Prostate gland (tissue), 2 donors: ENCODE measurements around the gene SLC25A48.

ENCODE experiments used
- POLR2A ChIP-seq: fragments of 450-650 bp; IDR thresholded peaks from one replicate; pipeline ENCODE4 v1.6.1; 2016; ENCODE audit warnings: antibody characterized with exemption, mild to moderate bottlenecking
- TF ChIP-seq, protein P1 (sequence below), 4 experiments: fragments of 200-600 bp in 2 of 4; fragments of 450-650 bp in 2 of 4; sonication (generic) in 2 of 4; IDR thresholded peaks; 1 replicate in 3 of 4; 2 replicates in 1 of 4; pipeline ENCODE4 v1.5.1; 2016 to 2019; ENCODE audit warnings: antibody characterized with exemption in 4 of 4, mild to moderate bottlenecking in 2 of 4, moderate library complexity in 2 of 4

DNA sequence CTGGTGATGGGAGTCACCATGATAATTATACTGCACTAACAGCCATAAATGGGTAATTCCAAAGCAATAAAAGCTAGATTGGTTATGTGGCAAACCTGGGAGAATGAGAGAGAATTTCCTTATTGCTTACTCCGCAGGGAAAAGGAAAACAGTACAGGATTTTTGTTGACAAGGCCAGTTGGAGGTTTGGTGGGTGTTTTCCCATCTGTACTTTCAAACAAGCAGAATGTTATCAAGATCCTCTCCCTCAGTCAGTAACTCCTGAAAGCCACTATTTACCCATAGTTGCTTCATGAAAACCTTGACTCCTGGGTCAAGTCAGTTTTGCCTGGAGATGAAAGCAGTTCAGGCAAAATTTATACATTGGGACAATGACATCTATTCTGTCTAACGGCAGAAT lies 34.8 kb downstream of the SLC25A48 start:
- TF ChIP-seq POLR2A = no peak
- TF ChIP-seq, protein P1, sequence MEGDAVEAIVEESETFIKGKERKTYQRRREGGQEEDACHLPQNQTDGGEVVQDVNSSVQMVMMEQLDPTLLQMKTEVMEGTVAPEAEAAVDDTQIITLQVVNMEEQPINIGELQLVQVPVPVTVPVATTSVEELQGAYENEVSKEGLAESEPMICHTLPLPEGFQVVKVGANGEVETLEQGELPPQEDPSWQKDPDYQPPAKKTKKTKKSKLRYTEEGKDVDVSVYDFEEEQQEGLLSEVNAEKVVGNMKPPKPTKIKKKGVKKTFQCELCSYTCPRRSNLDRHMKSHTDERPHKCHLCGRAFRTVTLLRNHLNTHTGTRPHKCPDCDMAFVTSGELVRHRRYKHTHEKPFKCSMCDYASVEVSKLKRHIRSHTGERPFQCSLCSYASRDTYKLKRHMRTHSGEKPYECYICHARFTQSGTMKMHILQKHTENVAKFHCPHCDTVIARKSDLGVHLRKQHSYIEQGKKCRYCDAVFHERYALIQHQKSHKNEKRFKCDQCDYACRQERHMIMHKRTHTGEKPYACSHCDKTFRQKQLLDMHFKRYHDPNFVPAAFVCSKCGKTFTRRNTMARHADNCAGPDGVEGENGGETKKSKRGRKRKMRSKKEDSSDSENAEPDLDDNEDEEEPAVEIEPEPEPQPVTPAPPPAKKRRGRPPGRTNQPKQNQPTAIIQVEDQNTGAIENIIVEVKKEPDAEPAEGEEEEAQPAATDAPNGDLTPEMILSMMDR (IDR thresholded peaks at IDR 0.05) = no peak
